ENCODE data around the gene ELF3. TPM values are rescaled to one million over a fixed set of nuclear protein-coding genes. Genes with fewer than 3 reads are reported as not detected.

ELF3 gene
- under 0.01 and 0.09 TPM in 2 replicates for total RNA-seq

DNA sequence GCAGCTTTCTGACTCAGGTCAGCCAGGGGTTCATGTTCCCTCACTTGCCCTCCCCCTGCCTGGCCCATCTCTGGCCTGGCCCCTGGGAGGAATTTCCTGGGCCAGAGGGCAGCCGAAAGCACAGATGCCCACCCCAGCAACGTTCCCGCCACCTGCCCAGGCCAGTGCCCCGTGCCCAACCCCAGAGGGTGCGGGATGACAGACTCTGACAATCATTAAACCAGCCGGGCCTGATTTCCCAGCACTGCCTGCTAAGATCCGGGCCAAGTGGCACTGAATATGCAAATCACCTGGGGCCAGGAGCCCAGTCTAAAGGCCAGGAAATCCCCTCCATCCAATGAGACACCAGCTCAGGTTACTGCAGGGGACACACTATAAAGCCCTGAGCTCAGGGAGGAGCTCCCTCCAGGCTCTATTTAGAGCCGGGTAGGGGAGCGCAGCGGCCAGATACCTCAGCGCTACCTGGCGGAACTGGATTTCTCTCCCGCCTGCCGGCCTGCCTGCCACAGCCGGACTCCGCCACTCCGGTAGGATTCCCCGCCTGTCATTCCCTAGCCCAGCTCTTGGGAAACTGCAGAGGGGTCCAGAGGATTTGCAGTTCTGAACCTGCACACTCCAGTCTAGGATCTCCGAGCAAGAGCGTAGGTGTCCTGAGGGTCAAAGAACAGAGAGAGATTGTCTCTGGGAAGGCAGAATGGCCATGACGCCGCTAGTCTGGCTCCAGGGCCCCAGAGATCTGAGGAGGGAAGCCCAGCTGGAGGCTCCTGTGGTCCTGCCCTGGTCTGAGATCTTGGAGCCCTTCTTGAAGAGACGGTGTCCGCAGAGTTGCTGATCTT lies at the start of gene ELF3:
ELF3 (plus strand) TSS at position 408 of the 836 bp plus-strand sequence. CDS start 550 bp downstream, outside the sequence.

GRCh38 chr1:201982623-201983379 lies 27.6 kb upstream of the ELF3 start, which contains the start of gene RNPEP:
Gene RNPEP, plus strand, starts transcription at chr1:201982648. Its CDS starts 19 bp downstream, at chr1:201982667.

Other genes with a start within 250 kb of the ELF3 start
- 15.4 and 16.8 TPM in 2 replicates for gene IPO9, start 181.4 kb upstream of the ELF3 start, total RNA-seq
- gene SHISA4, start 121.7 kb upstream of the ELF3 start, total RNA-seq, result 5.2 and 8.0 TPM in 2 replicates
- 0.11 TPM in 1 of 2 replicates, not detected in the other for gene LMOD1, start 64.0 kb upstream of the ELF3 start, total RNA-seq
- gene TIMM17A, start 55.1 kb upstream of the ELF3 start, total RNA-seq, result 49.0 and 50.1 TPM in 2 replicates
- gene RNPEP, start 27.9 kb upstream of the ELF3 start, total RNA-seq, result 26.0 and 33.6 TPM in 2 replicates
- gene GPR37L1, start 112.3 kb downstream of the ELF3 start, total RNA-seq, result not detected in 2 replicates
- gene ARL8A, start 134.2 kb downstream of the ELF3 start, total RNA-seq, result 22.3 and 23.8 TPM in 2 replicates
- not detected in 2 replicates for gene PTPN7, start 150.0 kb downstream of the ELF3 start, total RNA-seq
- not detected in 2 replicates for gene LGR6, start 183.2 kb downstream of the ELF3 start, total RNA-seq

Measured in dermis lymphatic vessel endothelial cell (primary cell).